ENCODE results near the gene PTBP1. TPM values are rescaled to one million over a fixed set of nuclear protein-coding genes. Genes with fewer than 3 reads are reported as not detected.

The PTBP1 gene
- total RNA-seq, 4 donors from 2014 or later, result 45.0 to 278 (median 106) TPM

DNA sequence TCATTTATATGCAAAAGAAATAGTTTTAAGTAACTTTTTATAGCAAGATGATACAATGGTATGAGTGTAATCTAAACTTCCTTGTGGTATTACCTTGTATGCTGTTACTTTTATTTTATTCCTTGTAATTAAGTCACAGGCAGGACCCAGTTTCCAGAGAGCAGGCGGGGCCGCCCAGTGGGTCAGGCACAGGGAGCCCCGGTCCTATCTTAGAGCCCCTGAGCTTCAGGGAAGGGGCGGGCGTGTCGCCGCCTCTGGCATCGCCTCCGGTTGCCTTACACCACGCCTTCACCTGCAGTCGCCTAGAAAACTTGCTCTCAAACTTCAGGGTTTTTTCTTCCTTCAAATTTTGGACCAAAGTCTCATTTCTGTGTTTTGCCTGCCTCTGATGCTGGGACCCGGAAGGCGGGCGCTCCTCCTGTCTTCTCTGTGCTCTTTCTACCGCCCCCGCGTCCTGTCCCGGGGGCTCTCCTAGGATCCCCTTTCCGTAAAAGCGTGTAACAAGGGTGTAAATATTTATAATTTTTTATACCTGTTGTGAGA, 14.3 kb downstream of the PTBP1 start:
- no peaks in the 10 kb centered on the region for H3K36me3 ChIP-seq

DNA sequence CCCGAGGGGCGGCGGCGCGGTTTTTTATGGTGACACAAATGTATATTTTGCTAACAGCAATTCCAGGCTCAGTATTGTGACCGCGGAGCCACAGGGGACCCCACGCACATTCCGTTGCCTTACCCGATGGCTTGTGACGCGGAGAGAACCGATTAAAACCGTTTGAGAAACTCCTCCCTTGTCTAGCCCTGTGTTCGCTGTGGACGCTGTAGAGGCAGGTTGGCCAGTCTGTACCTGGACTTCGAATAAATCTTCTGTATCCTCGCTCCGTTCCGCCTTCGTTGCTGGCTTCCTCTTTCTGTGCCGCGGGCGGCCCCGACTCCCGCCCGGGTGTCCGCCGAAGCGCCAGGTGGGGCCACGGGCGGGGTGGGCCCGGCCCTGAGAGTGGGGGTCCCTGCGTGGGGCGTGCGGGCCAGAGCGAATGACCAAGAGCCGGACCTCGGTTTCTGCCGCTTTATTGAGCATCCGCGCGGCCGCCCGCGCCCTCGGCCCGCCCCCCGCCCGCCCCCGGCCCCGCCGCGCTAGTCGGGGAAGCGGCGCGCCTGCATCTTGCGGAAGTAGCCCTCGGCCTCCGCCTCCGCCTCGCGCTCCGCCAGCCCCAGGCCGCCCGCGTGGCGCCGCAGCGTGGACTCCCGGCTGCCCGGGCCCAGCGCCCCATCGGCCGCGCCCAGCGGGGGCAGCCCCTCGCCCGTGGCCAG, 14.9 kb downstream of the PTBP1 start:
- no peaks in the 10 kb centered on the region for H3K4me1 ChIP-seq
- H3K36me3 ChIP-seq, result no peaks in the 10 kb centered on the region
- H3K4me3 ChIP-seq, result no peak overlapping the region
- intact Hi-C loops (cut with DNase I; ENCODE audit: low total_unique reads), result no loop called here
- no peaks in the 10 kb centered on the region for H3K27me3 ChIP-seq
- H3K9me3 ChIP-seq, result no peaks in the 10 kb centered on the region
- DNase-seq, result no peak
- TF ChIP-seq POLR2A (IDR thresholded peaks at IDR 0.05), result no peak
- TF ChIP-seq, protein P1, sequence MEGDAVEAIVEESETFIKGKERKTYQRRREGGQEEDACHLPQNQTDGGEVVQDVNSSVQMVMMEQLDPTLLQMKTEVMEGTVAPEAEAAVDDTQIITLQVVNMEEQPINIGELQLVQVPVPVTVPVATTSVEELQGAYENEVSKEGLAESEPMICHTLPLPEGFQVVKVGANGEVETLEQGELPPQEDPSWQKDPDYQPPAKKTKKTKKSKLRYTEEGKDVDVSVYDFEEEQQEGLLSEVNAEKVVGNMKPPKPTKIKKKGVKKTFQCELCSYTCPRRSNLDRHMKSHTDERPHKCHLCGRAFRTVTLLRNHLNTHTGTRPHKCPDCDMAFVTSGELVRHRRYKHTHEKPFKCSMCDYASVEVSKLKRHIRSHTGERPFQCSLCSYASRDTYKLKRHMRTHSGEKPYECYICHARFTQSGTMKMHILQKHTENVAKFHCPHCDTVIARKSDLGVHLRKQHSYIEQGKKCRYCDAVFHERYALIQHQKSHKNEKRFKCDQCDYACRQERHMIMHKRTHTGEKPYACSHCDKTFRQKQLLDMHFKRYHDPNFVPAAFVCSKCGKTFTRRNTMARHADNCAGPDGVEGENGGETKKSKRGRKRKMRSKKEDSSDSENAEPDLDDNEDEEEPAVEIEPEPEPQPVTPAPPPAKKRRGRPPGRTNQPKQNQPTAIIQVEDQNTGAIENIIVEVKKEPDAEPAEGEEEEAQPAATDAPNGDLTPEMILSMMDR (IDR thresholded peaks at IDR 0.05), result no peak
- H3K27ac ChIP-seq, result no peak overlapping the region

More for the DNA sequence above, 14.3 kb downstream of the PTBP1 start:
- no peaks in the 10 kb centered on the region for H3K4me1 ChIP-seq
- no peaks in the 10 kb centered on the region for H3K9me3 ChIP-seq
- intact Hi-C loops (cut with DNase I; ENCODE audit: low total_unique reads), result no loop called here
- H3K27ac ChIP-seq, result no peak overlapping the region
- DNase-seq, result no peak
- no peaks in the 10 kb centered on the region for H3K27me3 ChIP-seq
- TF ChIP-seq, protein P1 (IDR thresholded peaks at IDR 0.05), result no peak
- TF ChIP-seq POLR2A (IDR thresholded peaks at IDR 0.05), result no peak
- H3K4me3 ChIP-seq, result no peak overlapping the region

DNA sequence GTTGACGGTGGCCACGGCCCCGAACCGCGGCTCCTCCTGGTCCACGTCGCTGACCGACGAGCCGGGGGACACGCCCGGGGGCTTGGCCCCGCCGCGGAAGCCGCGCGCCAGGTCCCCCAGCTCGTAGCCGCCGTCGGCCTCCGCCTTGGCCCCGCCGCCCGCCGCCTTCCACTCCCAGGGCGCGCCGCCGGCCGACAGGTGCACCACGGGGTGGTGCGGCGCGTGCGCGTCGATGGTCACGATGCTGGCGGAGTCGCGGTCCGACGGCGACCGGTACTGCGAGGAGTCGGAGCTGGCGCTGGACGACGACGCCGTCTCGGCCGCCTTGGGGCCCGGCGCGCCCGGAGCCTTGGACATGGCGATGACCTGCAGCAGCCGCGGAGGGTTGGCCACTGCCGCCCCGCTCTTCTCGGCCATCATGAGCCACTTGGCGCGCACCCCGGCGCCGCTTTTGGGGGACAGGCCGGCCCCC, 15.5 kb downstream of the PTBP1 start:
- no peak for DNase-seq
- no peak overlapping the region for H3K4me3 ChIP-seq
- H3K27me3 ChIP-seq, result no peaks in the 10 kb centered on the region
- H3K27ac ChIP-seq, result no peak overlapping the region
- TF ChIP-seq, protein P1 (IDR thresholded peaks at IDR 0.05), result no peak
- intact Hi-C loops (cut with DNase I; ENCODE audit: low total_unique reads), result no loop called here
- no peaks in the 10 kb centered on the region for H3K4me1 ChIP-seq
- no peaks in the 10 kb centered on the region for H3K36me3 ChIP-seq
- no peaks in the 10 kb centered on the region for H3K9me3 ChIP-seq

DNA sequence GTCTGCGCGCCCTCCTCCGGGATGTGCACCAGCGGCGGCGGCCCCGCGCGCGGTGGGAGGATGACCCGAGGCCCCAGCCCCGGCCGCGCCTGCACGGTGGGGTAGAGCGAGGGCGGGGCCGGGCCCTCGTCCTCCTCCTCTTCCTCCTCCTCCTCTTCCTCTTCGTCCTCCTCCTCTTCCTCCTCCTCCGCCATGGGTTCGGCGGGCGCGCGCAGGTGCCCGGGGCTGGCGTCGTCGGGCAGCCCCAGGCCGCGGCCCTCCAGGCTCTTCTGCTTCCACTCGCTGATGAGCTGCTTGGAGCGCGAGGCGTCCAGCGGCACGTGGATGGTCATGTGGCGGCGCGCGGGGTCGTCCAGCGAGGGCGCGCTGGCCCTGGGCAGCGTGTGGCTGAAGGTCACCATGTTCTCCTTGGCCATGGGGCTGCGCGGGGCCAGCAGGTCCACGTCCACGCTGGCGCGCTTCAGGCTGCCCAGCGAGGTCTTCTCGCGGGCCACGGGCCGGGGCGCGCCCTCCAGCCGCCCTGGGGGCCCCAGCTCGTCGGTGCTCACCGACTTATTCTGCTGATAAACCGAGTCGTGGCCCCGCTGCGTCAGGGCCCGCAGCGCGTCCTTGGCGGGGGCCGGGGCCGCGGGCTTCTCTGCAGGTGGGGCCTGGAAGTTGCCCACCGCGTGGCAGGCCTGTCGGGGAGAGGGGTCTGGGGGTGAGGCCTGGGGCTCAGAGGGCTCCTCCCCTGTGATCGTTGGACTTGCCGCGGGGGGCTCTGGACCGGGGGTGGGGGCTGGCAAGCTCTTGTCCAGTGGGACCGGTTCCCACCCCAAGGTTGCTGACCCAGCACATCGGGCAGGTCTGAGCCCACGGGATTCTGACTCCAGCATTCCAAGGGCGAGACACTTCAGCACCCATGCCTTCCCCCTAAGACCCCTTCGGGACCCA, 16.2 kb downstream of the PTBP1 start:
- no peaks in the 10 kb centered on the region for H3K36me3 ChIP-seq

More for the DNA sequence above, 16.2 kb downstream of the PTBP1 start:
- DNase-seq, result no peak
- intact Hi-C loops (cut with DNase I; ENCODE audit: low total_unique reads), result no loop called here
- Histone ChIP-seq H3K27me3 (no peaks in the 10 kb centered on the region), H3K27ac (no peak overlapping the region), H3K4me1 (no peaks in the 10 kb centered on the region), H3K9me3 (no peaks in the 10 kb centered on the region), H3K4me3 (no peak overlapping the region)
- TF ChIP-seq, protein P1 (IDR thresholded peaks at IDR 0.05), result no peak
- no peak for TF ChIP-seq POLR2A (IDR thresholded peaks at IDR 0.05)
